Testis (tissue), 2 donors: Measurements from ENCODE around the gene TMC1.

Source experiments
- POLR2A ChIP-seq: fragments of 450-650 bp; IDR thresholded peaks from one replicate; pipeline ENCODE4 v1.6.1; 2017; ENCODE audit warnings: antibody characterized with exemption, mild to moderate bottlenecking, moderate library complexity
- TF ChIP-seq, protein P1 (sequence below), 3 experiments: fragments of 450-650 bp in 2 of 3; fragments of 200-600 bp in 1 of 3; sonication (generic) in 1 of 3; IDR thresholded peaks; one replicate each; pipeline ENCODE4 v1.5.1; 2016 to 2019; ENCODE audit warnings: antibody characterized with exemption in 3 of 3, mild to moderate bottlenecking in 2 of 3, moderate library complexity in 1 of 3

DNA sequence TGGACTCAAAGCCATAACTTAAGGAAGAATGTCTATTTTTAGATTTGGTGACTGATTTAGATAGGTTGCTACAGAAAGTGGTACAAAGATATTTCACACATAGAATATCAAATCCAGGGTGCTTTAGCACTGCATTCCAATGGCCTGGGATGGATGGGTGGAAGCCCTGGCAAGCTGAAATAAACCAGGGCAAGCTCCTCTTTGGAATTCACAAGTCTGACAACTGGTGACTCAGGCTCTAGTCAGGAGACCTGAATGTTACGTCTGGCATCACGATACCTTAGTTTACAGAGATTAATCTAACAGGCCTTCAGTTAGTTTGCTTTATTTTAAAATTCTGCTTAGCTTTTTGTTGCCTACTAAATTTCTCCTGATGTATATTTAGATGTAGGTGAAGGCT lies 144.0 kb downstream of the TMC1 start:
- TF ChIP-seq, protein P1, sequence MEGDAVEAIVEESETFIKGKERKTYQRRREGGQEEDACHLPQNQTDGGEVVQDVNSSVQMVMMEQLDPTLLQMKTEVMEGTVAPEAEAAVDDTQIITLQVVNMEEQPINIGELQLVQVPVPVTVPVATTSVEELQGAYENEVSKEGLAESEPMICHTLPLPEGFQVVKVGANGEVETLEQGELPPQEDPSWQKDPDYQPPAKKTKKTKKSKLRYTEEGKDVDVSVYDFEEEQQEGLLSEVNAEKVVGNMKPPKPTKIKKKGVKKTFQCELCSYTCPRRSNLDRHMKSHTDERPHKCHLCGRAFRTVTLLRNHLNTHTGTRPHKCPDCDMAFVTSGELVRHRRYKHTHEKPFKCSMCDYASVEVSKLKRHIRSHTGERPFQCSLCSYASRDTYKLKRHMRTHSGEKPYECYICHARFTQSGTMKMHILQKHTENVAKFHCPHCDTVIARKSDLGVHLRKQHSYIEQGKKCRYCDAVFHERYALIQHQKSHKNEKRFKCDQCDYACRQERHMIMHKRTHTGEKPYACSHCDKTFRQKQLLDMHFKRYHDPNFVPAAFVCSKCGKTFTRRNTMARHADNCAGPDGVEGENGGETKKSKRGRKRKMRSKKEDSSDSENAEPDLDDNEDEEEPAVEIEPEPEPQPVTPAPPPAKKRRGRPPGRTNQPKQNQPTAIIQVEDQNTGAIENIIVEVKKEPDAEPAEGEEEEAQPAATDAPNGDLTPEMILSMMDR (IDR thresholded peaks at IDR 0.05) = no peak
- no peak for TF ChIP-seq POLR2A
